Kidney glomerular epithelial cell (primary cell): ENCODE data around the gene MT1F.

Experiments
- DNase-seq: peaks from one replicate; lab custom pipeline; 2025; lab: John Stamatoyannopoulos, UW

Gene MT1F

DNA sequence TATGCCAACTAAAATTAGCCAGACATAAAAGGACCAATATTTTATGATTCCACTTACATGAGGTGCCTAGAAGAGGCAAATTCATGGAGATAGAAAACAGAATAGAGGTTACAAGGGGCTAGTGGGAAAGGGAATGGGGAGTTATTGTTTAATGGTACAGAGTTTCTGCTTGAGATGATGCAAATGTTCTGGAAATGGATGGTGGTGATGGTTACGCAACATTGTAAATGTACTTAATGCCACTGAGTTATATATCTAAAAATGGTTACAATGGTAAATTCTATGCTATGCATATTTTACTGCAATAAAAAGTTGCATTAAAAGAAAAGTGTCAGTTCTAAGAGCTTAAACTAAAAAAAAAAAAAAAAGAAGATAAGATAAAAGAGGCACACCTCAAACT lies 42.4 kb downstream of the MT1F start:
- no peak for DNase-seq

DNA sequence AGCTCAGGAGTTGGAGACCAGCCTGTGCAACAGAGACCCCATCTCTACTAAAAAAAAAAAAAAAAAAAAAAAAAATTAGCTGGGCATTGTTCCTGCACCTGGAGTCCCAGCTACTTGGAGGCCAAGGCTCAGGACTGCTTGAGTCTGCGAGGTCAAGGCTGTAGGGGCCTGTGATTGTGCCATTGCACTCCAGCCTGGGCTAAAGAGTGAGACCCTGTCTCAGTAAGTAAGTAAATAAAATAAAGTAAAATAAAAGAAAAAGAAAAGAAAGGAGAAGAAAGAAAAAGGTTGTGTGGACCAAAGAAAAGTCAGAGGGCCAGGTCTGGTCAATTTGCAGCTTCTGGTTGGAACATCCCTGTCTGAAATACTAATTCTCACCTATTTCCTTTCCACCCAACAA lies 42.9 kb downstream of the MT1F start:
- DNase-seq, result no peak

DNA sequence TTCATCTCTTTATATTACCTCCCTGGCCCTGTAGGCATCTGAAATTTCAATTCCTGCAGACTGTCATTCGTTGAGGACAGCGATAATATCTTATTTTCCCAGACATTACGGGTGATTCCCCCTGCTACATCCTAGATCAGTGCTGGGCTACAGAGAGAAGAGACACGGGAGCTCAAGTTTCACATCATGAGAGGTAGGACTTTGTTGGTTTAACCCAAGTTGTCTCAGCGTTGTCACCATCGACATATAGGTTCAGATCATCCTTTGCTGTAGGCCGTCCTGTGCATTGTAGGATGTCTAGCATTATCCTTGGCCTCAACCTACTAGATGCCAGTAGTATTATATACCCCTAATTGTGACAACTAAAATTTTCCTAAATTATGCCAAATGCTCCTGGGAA lies 43.8 kb downstream of the MT1F start:
- no peak for DNase-seq

DNA sequence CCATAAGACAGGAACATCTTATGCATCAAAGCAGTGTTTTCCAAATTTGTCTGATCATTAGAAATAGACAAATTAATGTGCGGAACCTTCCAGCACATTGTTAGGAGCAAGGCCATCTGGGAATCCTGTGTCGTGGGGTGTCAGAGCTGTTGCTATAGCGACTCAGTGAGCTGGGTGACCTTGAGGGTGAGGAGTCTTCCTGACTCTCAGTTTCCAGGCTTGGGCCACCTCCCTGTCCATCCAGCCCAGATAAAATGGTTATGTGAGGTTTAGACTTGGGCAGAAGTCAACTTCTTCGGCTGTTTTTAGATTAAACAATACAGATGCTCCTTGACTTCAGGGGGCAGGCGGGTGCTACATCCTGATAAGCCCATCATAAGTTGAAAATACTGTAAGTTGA lies 45.1 kb downstream of the MT1F start:
- no peak for DNase-seq
